Esophagus muscularis mucosa (tissue), 4 donors: ENCODE measurements around the gene OR51E2. TPM values are rescaled to one million over a fixed set of nuclear protein-coding genes. Genes with fewer than 3 reads are reported as not detected.

Experiments used
- DNase-seq: peaks from one replicate; pipeline ENCODE4 v3.0.0-alpha.2; 2017; ENCODE audit errors: extremely low spot score
- H3K27ac ChIP-seq, 4 donors: fragments of 200-600 bp; sonication (generic); replicated peaks in 1 of 4; 1 replicate in 3 of 4; 2 replicates in 1 of 4; pipeline ENCODE4 v1.5.1; 2016 to 2019; ENCODE audit warnings: mild to moderate bottlenecking in 1 of 4
- H3K27me3 ChIP-seq, 4 donors: fragments of 200-600 bp; sonication (generic); one replicate each; pipeline versions ENCODE4 v1.5.1 to v1.6.0; 2016 to 2019
- H3K36me3 ChIP-seq, 4 donors: fragments of 200-600 bp; sonication (generic); one replicate each; pipeline ENCODE4 v1.5.1; 2016 to 2019
- H3K4me1 ChIP-seq, 4 donors: fragments of 200-600 bp; sonication (generic); one replicate each; pipeline ENCODE4 v1.5.1; 2016 to 2019
- H3K4me3 ChIP-seq, 4 donors: fragments of 200-600 bp; sonication (generic); 1 replicate in 2 of 4; 2 replicates in 2 of 4; pipeline ENCODE4 v1.5.1; 2016 to 2019; ENCODE audit warnings: mild to moderate bottlenecking in 4 of 4, moderate library complexity in 1 of 4
- H3K9me3 ChIP-seq, 4 donors: fragments of 200-600 bp; sonication (generic); 1 replicate in 3 of 4; 2 replicates in 1 of 4; pipeline ENCODE4 v1.5.1; 2016 to 2019
- CTCF ChIP-seq, 3 experiments: fragments of 200-600 bp in 2 of 3; fragments of 450-650 bp in 1 of 3; sonication (generic) in 2 of 3; IDR thresholded peaks; one replicate each; pipeline ENCODE4 v1.5.1; 2017 to 2019; ENCODE audit warnings: antibody characterized with exemption in 3 of 3, mild to moderate bottlenecking in 2 of 3, moderate library complexity in 1 of 3
- EP300 ChIP-seq: sonication (generic); formaldehyde crosslinking; IDR thresholded peaks from one replicate; pipeline ENCODE4 v1.6.1; 2017; ENCODE audit warnings: antibody characterized with exemption
- POLR2A ChIP-seq: fragments of 450-650 bp; IDR thresholded peaks from one replicate; pipeline ENCODE4 v1.6.1; 2017; ENCODE audit warnings: antibody characterized with exemption, moderate library complexity, mild to moderate bottlenecking, low read depth
- POLR2AphosphoS5 ChIP-seq, 2 donors: sonication (generic); formaldehyde crosslinking; IDR thresholded peaks; one replicate each; pipeline ENCODE4 v1.6.1; 2017; ENCODE audit warnings: antibody characterized with exemption in 2 of 2
- WGBS: methylation state at CpG from one replicate; pipeline ENCODE4 v1.1.5; 2018; 5-methylcytosine and 5-hydroxymethylcytosine counted together
- intact Hi-C: fragments of 100-400 bp; cut with DNase I; formaldehyde crosslinking; loops from one replicate; pipeline ENCODE4 v1.15.1; 2023
- total RNA-seq, 4 donors: library from RNA; depleted of rRNA; stranded (reverse); fragments of >200 nt; gene quantifications; one replicate each; pipeline versions ENCODE4 v1.1.0 to v1.2.1, GENCODE V29; 2016

Gene OR51E2
- total RNA-seq, 4 donors from 2014 or later = under 0.01 to 1.8 (median 0.72) TPM

- Histone ChIP-seq H3K9me3 (no peaks in the 10 kb centered on the region), H3K36me3 (no peaks in the 10 kb centered on the region), H3K27me3 (no peaks in the 10 kb centered on the region), H3K27ac (no peak overlapping the region), H3K4me1 (no peaks in the 10 kb centered on the region), H3K4me3 (no peak overlapping the region)
- TF ChIP-seq POLR2AphosphoS5 (IDR thresholded peaks at IDR 0.05) = no peak
- DNase-seq = no peak
- intact Hi-C loops = no loop called here
- 51% methylated on average over 2 of the region's 2 CpGs for WGBS
Measured at GRCh38 chr11:4665424-4665823, 32.2 kb downstream of the OR51E2 start.

DNA sequence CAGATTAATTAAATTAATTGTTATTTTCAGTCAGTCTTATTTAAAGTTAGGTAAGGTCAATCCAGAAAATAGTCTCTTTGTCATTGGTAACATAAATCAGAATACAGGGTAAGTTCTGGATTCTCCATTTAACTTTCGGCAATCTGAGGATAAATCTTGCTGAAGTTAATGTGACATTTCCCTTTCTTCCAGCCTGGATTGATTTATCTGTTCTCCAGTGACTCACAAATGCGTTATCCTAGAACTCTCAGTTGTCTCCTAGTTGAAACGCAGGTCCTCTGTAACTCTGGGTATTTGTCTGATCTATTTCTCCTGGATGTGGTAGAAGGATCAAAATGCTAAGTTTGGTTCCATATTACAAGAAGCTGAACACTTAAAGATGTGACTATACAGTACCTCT lies 32.9 kb downstream of the OR51E2 start:
- 52% methylated on average over 3 of the region's 3 CpGs for WGBS
- intact Hi-C loops = no loop called here
- Histone ChIP-seq H3K27me3 (no peaks in the 10 kb centered on the region), H3K4me1 (no peaks in the 10 kb centered on the region), H3K27ac (no peak overlapping the region), H3K9me3 (no peaks in the 10 kb centered on the region), H3K36me3 (no peaks in the 10 kb centered on the region), H3K4me3 (no peak overlapping the region)
- TF ChIP-seq CTCF (IDR thresholded peaks at IDR 0.05) (no peak), POLR2AphosphoS5 (IDR thresholded peaks at IDR 0.05) (no peak), POLR2A (no peak), EP300 (no peak)
- DNase-seq = no peak

DNA sequence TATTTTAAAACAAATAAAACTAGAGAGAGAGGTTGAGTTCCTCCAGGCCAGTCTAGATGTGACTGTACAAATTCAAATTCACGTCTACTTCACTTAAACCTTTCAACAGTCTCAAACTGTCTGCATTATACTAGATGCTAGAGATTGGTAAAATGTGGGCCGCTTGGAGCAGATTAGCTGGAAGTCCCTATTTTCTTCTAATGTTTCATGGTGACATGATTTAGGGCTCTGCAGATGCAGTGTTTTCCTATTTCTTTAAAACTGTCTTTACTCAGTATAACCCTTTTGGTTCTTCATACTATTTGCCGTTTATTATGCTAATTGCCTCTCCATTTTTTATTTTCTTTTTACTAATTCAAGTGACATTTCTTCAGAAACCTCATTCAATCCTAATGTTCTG lies 33.5 kb downstream of the OR51E2 start:
- TF ChIP-seq EP300 = no peak
- TF ChIP-seq POLR2A = no peak
- TF ChIP-seq POLR2AphosphoS5 (IDR thresholded peaks at IDR 0.05) = no peak
- TF ChIP-seq CTCF (IDR thresholded peaks at IDR 0.05) = no peak
- no peaks in the 10 kb centered on the region for H3K4me1 ChIP-seq
- H3K9me3 ChIP-seq = no peaks in the 10 kb centered on the region
- no peaks in the 10 kb centered on the region for H3K27me3 ChIP-seq
- 87% methylated on average over 3 of the region's 3 CpGs for WGBS
- no peak for DNase-seq
- no peaks in the 10 kb centered on the region for H3K36me3 ChIP-seq
- H3K27ac ChIP-seq = no peak overlapping the region
- no peak overlapping the region for H3K4me3 ChIP-seq
- intact Hi-C loops = no loop called here

GRCh38 chr11:4662876-4663275 lies 34.8 kb downstream of the OR51E2 start:
- Histone ChIP-seq H3K4me1 (no peaks in the 10 kb centered on the region), H3K27me3 (no peaks in the 10 kb centered on the region), H3K36me3 (no peaks in the 10 kb centered on the region), H3K27ac (no peak overlapping the region), H3K9me3 (no peaks in the 10 kb centered on the region), H3K4me3 (no peak overlapping the region)
- 92% methylated on average over 6 of the region's 6 CpGs for WGBS
- TF ChIP-seq CTCF (IDR thresholded peaks at IDR 0.05) (no peak), POLR2A (no peak), POLR2AphosphoS5 (IDR thresholded peaks at IDR 0.05) (no peak)
- no peak for DNase-seq
- intact Hi-C loops = no loop called here

GRCh38 chr11:4658629-4659445 lies 38.8 kb downstream of the OR51E2 start:
- Histone ChIP-seq H3K36me3 (no peaks in the 10 kb centered on the region), H3K27me3 (no peaks in the 10 kb centered on the region), H3K27ac (no peak overlapping the region), H3K4me1 (peaks cover 0 to 7% (median 2%) of the 10 kb centered on the region in 4 donors), H3K9me3 (no peaks in the 10 kb centered on the region), H3K4me3 (no peak overlapping the region)
- TF ChIP-seq POLR2AphosphoS5 (IDR thresholded peaks at IDR 0.05) (no peak), CTCF (IDR thresholded peaks at IDR 0.05) (no peak), POLR2A (no peak), EP300 (no peak)
- WGBS = 79% methylated on average over 5 of the region's 5 CpGs
- intact Hi-C loops = no loop called here
- no peak for DNase-seq
